NCI-H146 (cell line): Measurements from ENCODE around the gene TMEM258.
A peak's percentile ranks its signal among the peaks of the same experiment; 100 is the strongest.

Source experiments
- DNase-seq: peaks from one replicate; lab custom pipeline; 2025; lab: John Stamatoyannopoulos, UW

Gene TMEM258

DNA sequence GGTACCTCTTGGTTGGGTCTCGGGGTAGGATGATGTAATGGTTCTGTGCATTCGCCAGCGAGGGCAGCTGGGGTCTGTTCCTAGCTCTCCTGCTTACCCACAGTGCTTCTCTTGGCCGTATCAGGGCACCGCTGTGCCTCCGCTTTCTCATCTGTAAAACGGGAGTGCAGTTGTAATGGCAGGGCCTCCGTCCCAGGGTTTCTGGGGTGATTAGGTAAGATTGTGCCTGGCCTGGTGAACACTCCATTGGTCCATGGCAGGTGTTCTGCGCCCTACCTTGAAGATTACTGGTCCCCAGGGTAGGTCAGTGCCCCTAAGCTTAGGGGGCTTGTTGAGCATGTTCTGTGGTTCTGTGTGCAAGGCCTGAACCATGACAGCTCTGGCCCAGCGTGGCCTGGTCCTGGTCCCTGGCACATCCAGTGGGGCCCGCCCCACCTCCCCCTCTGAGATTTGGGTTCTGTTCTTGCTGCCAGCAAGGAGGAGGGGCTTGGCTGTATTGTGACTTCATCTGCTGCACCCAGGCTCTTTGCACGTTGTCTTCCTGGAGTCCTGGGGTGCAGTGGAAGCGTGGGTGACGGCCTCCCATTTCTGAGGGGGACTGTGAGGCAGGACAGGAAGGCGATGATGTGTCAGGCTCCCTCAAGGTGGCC lies 35.1 kb downstream of the TMEM258 start:
- no peak for DNase-seq

DNA sequence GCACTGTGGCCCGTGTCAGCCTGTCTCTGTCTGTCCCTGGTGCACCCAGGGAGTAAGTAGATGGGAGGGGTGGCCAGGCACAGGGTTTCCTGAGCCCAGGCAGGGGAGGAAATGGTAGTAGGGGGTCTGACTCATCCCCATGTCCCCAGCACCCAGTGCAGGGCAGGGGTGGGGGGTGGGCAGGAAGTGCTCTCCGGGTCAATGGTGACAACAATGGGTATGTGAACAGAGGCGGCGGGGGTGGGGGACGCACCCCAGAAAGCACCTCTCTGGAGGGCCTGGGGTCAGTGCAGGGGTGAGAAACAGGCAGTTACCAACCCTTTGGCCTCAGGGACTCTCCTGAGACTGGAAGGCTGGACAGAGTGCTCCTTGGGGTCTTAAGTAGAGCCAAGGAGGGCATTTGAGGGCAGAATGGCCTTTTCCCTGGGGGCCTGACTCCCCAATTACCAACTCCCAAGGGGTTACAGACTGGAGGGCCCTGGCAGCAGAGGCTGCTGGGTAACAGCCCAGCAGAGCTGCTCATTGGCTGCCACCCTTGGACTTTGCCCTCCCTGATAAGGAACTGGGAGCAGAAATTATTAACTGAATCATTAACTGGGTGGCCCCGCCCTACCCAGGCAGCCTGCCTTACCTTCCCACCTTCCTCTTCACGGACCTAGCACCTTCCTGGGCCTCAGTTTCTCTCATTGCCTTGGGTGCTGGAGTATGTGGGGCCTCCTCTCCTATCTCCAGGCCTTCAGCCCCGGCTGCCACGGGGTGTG lies 35.8 kb downstream of the TMEM258 start:
- no peak for DNase-seq

- DNase-seq = no peak
These were observed 36.3 kb downstream of the TMEM258 start for GRCh38 chr11:61756147-61756451.

- no peak for DNase-seq
These were observed 37.6 kb downstream of the TMEM258 start for GRCh38 chr11:61754534-61755482.

DNA sequence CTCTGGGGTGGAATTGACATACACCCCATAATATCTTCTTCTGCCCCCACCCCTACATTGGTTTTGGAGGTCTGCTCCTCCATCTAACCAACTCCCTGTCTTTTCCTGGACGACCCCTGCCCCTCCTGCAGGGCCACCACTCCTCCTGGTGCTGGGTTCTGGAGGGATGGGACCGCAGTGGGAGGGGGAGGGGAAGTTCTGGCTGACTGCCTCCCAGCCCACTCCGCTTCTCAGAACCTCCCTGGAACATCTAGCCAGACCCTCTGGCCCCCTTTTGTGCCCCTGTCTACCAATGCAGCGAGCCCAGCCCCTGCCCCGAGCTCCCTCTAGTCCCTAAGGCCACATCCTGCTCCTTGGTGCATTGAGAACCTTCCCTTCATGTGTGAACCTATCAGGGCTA lies 38.7 kb downstream of the TMEM258 start:
- DNase-seq = no peak

- no peak for DNase-seq
These were observed 39.4 kb downstream of the TMEM258 start for GRCh38 chr11:61752925-61753521.

- DNase-seq = peak; percentile 44
These were observed 40.1 kb downstream of the TMEM258 start, which contains the start of gene MYRF for GRCh38 chr11:61752117-61752924. Gene MYRF (plus strand): TSS chr11:61752636. CDS start chr11:61752745, 109 bp downstream.

- DNase-seq = no peak
These were observed 41.0 kb downstream of the TMEM258 start for GRCh38 chr11:61751384-61751783.

DNA sequence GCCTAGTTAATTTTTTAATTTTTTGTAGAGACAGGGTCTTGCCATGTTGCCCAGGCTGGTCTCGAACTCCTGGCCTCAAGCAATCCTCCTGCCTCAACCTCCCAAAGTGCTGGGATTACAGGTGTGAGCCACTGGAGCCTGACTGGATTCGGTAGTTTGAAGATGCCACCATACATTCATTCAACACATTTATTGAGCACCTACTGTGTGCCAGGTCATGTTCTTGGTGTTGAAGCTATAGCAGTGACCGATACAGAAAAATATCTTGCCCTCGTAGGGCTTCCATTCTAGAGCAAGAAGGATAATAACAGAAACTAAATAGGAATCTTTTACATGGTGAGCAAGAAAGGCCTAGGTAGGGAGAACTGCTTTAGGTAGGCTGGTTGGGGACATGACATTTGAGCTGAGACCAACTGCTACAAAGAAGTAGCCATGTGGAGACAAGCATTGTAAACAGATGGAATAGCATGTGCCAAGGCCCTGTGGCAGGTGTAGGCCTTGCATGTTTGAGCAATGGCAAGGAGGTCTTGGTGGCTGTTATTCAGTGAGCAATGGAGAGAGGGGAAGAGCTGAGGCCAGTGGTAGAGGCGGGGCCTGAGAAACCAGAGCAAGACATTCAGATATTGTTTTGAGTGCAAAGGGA lies 41.6 kb downstream of the TMEM258 start:
- no peak for DNase-seq

GRCh38 chr11:61749591-61750217 lies 42.7 kb downstream of the TMEM258 start:
- no peak for DNase-seq

DNA sequence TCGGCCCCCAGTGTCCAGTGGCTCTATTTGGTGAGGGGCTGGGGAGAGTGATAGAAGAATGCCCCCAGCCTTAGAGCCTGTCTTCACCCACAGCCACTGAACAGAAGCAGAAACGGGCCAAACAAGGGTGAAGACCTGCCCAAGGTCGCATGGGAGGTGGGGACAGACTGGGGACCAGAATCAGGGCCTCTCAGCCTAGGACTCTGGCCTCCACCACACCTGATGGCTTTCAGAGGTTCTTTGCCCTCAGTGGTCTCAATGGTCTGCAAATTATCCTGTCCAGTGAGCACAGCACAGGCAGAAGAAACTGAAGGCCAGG lies 44.5 kb downstream of the TMEM258 start:
- no peak for DNase-seq

DNA sequence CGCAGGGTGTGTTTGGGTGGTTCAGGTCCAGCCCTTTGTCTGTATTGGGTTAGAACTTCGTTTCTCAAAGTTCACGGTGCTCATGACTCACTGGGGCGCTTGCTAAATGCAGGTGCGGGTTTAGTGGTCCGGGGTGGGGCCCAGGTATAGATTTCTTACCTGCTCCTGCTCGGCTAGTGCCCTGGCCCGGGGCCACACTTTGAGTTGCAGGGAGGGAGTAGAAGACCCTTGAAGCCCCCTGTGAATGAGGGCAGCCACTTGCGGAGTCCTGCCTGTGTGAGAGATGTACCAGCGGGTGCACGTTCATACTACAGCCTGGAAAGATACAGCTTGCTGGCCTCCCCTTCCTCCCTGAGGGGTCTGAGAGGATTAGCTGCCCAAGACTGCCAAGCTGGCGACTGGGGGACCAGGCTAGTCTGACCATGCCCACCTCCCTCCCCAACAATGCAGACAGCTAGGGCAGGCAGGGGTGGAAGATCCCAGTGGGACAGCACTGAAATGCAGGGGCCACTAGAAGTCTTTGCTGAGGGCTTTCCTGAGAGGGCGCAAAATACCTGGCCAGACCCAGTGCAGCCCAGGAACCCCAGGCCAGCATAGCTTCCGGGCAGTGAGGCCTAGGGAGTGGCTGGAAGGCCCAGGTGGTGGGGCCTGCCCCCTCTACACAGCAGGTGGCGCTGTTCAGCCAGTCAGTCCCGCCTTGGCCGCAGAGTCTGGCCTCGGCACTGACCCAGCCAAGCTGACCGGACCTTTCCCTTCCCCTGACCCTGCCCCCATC lies 45.0 kb downstream of the TMEM258 start:
- peak; percentile 71 for DNase-seq

DNA sequence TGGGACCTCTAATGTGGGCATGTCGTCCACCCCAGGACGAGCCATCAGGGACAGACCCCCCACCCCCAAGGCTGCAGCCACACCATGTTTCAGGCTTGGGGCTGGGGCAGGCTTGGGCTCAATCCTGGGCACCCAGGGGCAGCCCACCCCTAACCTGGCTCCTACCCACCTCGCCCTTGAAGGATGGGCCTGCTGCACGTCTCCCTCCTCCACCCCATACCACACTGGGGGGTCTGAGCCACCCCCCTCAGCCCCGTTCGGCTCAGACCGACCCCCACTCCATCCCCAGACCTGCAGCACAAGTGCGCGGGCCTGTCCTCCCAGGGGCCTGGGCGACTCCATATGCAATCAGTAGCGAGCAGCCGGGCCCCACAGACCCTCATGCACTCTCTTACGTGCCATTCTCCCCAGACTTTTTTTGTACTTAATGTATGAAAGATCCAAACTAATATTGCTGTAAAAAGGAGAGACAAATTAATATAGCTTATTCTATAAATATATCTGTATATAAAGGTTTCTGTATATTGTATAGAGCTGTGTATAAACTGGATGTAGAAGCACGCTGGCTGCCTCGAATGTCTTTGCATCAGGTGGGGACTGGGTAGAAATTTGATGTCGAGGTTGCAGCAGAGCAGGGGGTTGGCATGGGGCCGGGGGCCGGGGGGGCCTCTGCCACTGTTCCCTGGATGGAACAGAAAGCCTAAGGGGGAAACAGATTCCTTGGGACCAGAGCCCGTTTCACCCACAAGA lies 45.8 kb downstream of the TMEM258 start:
- DNase-seq = no peak

DNA sequence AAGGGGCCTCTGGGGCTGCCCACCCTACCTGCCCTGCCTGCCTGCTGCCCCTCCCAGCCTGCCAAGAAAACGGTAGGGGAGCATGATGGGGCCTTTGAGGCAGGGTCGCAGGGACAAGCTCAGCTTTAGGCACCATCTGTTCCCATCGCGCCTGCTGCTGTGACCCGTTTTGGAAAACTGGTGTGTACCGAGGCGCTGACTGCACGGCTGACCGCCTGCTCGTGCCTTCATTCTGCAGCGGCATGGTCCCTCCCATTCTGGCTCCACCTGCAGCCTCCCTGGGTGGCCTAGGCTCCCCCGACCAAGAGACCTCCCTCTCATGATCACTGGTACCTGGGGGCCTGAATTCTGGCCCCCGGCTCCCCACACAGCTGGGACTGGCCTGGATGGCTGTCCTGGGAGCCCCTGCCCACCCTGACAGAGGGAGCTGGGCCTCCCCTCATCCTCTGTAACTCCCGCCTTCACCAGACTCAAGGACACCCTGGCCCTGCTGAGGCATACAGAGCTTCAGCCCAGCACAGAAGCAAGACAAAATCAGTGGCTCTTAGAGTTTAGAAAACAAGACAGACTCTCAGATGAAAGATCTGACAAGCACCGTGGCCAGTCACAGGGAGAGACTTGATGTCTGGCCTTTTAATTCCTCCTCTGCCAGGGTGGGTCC lies 46.5 kb downstream of the TMEM258 start:
- no peak for DNase-seq

GRCh38 chr11:61744609-61745156 lies 47.7 kb downstream of the TMEM258 start:
- DNase-seq = peak; percentile 30

- DNase-seq = no peak
These were observed 48.2 kb downstream of the TMEM258 start for GRCh38 chr11:61744181-61744580.

- DNase-seq = no peak
These were observed 48.8 kb downstream of the TMEM258 start for GRCh38 chr11:61743486-61744095.

- no peak for DNase-seq
These were observed 50.0 kb downstream of the TMEM258 start for GRCh38 chr11:61742391-61742790.
